ENCODE measurements around the gene AKAP5.

GRCh38 chr14:64510825-64511671 lies 45.7 kb downstream of the AKAP5 start:
- TF ChIP-seq RAD21 (IDR thresholded peaks at IDR 0.05; ENCODE audit: low read depth) (peak; percentile 60), ZBTB7A (IDR thresholded peaks at IDR 0.05; ENCODE audit: low read depth) (no peak), TAF1 (IDR thresholded peaks at IDR 0.05; ENCODE audit: low read depth) (no peak), NFIC (IDR thresholded peaks at IDR 0.05) (no peak), CEBPB (IDR thresholded peaks at IDR 0.05) (no peak)
- TF ChIP-seq, protein P1, sequence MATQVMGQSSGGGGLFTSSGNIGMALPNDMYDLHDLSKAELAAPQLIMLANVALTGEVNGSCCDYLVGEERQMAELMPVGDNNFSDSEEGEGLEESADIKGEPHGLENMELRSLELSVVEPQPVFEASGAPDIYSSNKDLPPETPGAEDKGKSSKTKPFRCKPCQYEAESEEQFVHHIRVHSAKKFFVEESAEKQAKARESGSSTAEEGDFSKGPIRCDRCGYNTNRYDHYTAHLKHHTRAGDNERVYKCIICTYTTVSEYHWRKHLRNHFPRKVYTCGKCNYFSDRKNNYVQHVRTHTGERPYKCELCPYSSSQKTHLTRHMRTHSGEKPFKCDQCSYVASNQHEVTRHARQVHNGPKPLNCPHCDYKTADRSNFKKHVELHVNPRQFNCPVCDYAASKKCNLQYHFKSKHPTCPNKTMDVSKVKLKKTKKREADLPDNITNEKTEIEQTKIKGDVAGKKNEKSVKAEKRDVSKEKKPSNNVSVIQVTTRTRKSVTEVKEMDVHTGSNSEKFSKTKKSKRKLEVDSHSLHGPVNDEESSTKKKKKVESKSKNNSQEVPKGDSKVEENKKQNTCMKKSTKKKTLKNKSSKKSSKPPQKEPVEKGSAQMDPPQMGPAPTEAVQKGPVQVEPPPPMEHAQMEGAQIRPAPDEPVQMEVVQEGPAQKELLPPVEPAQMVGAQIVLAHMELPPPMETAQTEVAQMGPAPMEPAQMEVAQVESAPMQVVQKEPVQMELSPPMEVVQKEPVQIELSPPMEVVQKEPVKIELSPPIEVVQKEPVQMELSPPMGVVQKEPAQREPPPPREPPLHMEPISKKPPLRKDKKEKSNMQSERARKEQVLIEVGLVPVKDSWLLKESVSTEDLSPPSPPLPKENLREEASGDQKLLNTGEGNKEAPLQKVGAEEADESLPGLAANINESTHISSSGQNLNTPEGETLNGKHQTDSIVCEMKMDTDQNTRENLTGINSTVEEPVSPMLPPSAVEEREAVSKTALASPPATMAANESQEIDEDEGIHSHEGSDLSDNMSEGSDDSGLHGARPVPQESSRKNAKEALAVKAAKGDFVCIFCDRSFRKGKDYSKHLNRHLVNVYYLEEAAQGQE (IDR thresholded peaks at IDR 0.05; ENCODE audit: low read depth) = no peak

Data from Ishikawa (cell line).